Lower lobe of right lung (tissue), 2 donors: ENCODE data around the gene PDE6C. TPM values are rescaled to one million over a fixed set of nuclear protein-coding genes. Genes with fewer than 3 reads are reported as not detected.

ENCODE experiments used
- ATAC-seq, 2 donors: fragments of 200-7000 bp; cut with Tn5 transposase; one replicate each; pipeline ENCODE4 v1.9.1; 2020 to 2022; ENCODE audit warnings: mild to moderate bottlenecking in 2 of 2, moderate library complexity in 2 of 2
- DNase-seq: peaks from one replicate; pipeline ENCODE4 v3.0.0-alpha.2; 2020
- H3K27ac ChIP-seq: fragments of 200-600 bp; one replicate; pipeline ENCODE4 v1.8.0; 2022
- H3K27me3 ChIP-seq: fragments of 200-600 bp; one replicate; pipeline ENCODE4 v1.8.0; 2022; ENCODE audit warnings: low read depth
- H3K36me3 ChIP-seq: fragments of 200-600 bp; one replicate; pipeline ENCODE4 v1.8.0; 2022; ENCODE audit warnings: mild to moderate bottlenecking
- H3K4me1 ChIP-seq: fragments of 200-600 bp; one replicate; pipeline ENCODE4 v1.8.0; 2022
- H3K4me3 ChIP-seq: fragments of 200-600 bp; one replicate; pipeline ENCODE4 v1.8.0; 2022; ENCODE audit warnings: mild to moderate bottlenecking
- H3K9me3 ChIP-seq: fragments of 200-600 bp; one replicate; pipeline ENCODE4 v1.8.0; 2022
- CTCF ChIP-seq: fragments of 200-600 bp; IDR thresholded peaks from one replicate; pipeline ENCODE4 v1.8.0; 2022; ENCODE audit warnings: antibody characterized with exemption, mild to moderate bottlenecking
- intact Hi-C: fragments of 100-400 bp; cut with DNase I; formaldehyde crosslinking; loops from one replicate; pipeline ENCODE4 v1.11.0; 2022
- total RNA-seq: library from RNA; stranded (reverse); fragmentation: NEBNext Ultra II Directional; extraction: Animal tissue kit (Norgen Biotek cat#: 25700); gene quantifications from one replicate; pipeline ENCODE4 v1.2.1, GENCODE V29; 2021
- donor health status: DM: no; HTN: yes; CAD: no; lungs with severe emphysema.

PDE6C gene
- total RNA-seq, 1 donor from 2014 or later = not detected

- DNase-seq (no peak), ATAC-seq (no peak)
- H3K4me1 ChIP-seq = no peaks in the 10 kb centered on the region
- H3K27ac ChIP-seq = no peak overlapping the region
- no peak overlapping the region for H3K4me3 ChIP-seq
- H3K36me3 ChIP-seq = no peaks in the 10 kb centered on the region
- TF ChIP-seq CTCF = no peak
- H3K27me3 ChIP-seq = no peaks in the 10 kb centered on the region
- no peaks in the 10 kb centered on the region for H3K9me3 ChIP-seq
- intact Hi-C loops = no loop called here
Observed at GRCh38 chr10:93710333-93710909, 98.1 kb downstream of the PDE6C start.

- ATAC-seq (no peak), DNase-seq (no peak)
- no peaks in the 10 kb centered on the region for H3K27me3 ChIP-seq
- intact Hi-C loops = no loop called here
- TF ChIP-seq CTCF = no peak
- H3K36me3 ChIP-seq = no peaks in the 10 kb centered on the region
- no peak overlapping the region for H3K4me3 ChIP-seq
- H3K27ac ChIP-seq = no peak overlapping the region
- H3K9me3 ChIP-seq = no peaks in the 10 kb centered on the region
- no peaks in the 10 kb centered on the region for H3K4me1 ChIP-seq
Observed at GRCh38 chr10:93711891-93712290, 99.6 kb downstream of the PDE6C start.

- Histone ChIP-seq H3K4me3 (no peak overlapping the region), H3K27me3 (no peaks in the 10 kb centered on the region), H3K27ac (no peak overlapping the region), H3K9me3 (no peaks in the 10 kb centered on the region), H3K4me1 (no peaks in the 10 kb centered on the region), H3K36me3 (no peaks in the 10 kb centered on the region)
- ATAC-seq (no peak), DNase-seq (no peak)
- TF ChIP-seq CTCF = no peak
- intact Hi-C loops = no loop called here
Observed at GRCh38 chr10:93712593-93712992, 100.3 kb downstream of the PDE6C start.

- Histone ChIP-seq H3K27me3 (no peaks in the 10 kb centered on the region), H3K4me3 (no peak overlapping the region), H3K27ac (no peak overlapping the region), H3K9me3 (no peaks in the 10 kb centered on the region), H3K36me3 (no peaks in the 10 kb centered on the region), H3K4me1 (no peaks in the 10 kb centered on the region)
- intact Hi-C loops = no loop called here
- DNase-seq (no peak), ATAC-seq (no peak)
- TF ChIP-seq CTCF = no peak
Observed at GRCh38 chr10:93715345-93715744, 103.0 kb downstream of the PDE6C start.

Other genes with a start within 250 kb of the PDE6C start
- 127 TPM for gene MYOF, start 130.2 kb upstream of the PDE6C start, total RNA-seq
- gene CEP55, start 115.9 kb upstream of the PDE6C start, total RNA-seq = 1.4 TPM
- 13.7 TPM for gene FFAR4, start 45.9 kb upstream of the PDE6C start, total RNA-seq
- 17.4 TPM for gene RBP4, start 11.3 kb upstream of the PDE6C start, total RNA-seq
- gene FRA10AC1, start 90.1 kb downstream of the PDE6C start, total RNA-seq = 19.1 TPM
- not detected for gene LGI1, start 145.4 kb downstream of the PDE6C start, total RNA-seq